ENCODE data around the gene SKP1. TPM values are rescaled to one million over a fixed set of nuclear protein-coding genes. Genes with fewer than 3 reads are reported as not detected.

The SKP1 gene
- total and polyA plus RNA-seq, 9 donors, result 208 to 459 (median 376) TPM

DNA sequence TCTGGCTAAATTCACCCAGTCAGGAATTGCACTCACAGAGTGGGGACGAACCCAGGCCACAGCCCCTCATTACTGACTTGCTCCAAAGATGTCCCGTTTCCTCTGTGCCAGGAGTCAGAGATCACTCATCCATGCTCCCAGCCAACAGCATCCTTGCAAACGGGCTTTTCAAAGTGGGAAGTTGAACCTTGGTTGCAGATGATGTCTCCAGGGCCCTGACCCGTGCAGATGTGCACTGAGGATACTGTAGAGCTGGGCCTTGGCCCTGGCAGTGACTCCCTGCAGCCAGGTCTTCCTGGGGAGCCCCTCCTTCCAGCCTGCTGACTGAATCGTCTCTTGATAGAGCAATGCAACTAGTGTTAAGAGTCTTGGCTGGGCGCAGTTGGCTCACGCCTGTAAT lies 40.0 kb downstream of the SKP1 start:
- Histone ChIP-seq H3K27me3 (ENCODE audit: control insufficient read depth, insufficient read depth, low read length) (no peaks in the 10 kb centered on the region), H3K4me1 (ENCODE audit: control insufficient read depth, insufficient read depth, low read length) (peaks cover 7% of the 10 kb centered on the region), H3K9me3 (replicated peaks; ENCODE audit: control insufficient read depth, low read depth, low read length) (no peaks in the 10 kb centered on the region), H3K36me3 (ENCODE audit: control insufficient read depth, insufficient read depth, low read length) (peaks cover 59% of the 10 kb centered on the region), H3K27ac (ENCODE audit: low read length) (no peak overlapping the region), H3K4me3 (ENCODE audit: low read length) (no peak overlapping the region)
- 57% methylated on average over 7 of the region's 7 CpGs for WGBS (ENCODE audit: insufficient coverage)
- DNase-seq, result no peak

DNA sequence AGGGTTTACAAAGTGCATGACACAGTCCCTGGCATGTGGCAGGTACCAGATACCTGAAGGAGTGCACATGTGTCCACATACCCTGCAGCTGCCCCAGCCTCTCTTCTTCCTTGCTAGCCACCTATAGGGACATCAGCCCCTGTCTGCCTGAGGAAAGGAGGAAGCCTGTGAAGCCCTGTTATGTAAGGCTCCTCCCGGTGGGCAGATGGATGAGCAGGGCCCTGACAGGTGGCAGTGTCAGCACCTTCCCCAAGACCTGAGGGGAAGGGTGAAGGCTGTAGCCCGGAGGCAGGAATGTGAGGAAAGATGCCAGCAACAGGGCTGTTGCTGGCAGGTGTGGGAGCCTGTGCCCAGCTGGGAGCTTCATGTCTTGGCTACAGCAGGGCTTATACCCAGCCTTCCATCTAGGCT lies 40.5 kb downstream of the SKP1 start:
- H3K27me3 ChIP-seq (ENCODE audit: control insufficient read depth, insufficient read depth, low read length), result no peaks in the 10 kb centered on the region
- no peak overlapping the region for H3K4me3 ChIP-seq (ENCODE audit: low read length)
- H3K4me1 ChIP-seq (ENCODE audit: control insufficient read depth, insufficient read depth, low read length), result peaks cover 7% of the 10 kb centered on the region
- DNase-seq, result no peak
- 61% methylated on average over 2 of the region's 2 CpGs for WGBS (ENCODE audit: insufficient coverage)
- no peak overlapping the region for H3K27ac ChIP-seq (ENCODE audit: low read length)
- no peaks in the 10 kb centered on the region for H3K9me3 ChIP-seq (replicated peaks; ENCODE audit: control insufficient read depth, low read depth, low read length)
- H3K36me3 ChIP-seq (ENCODE audit: control insufficient read depth, insufficient read depth, low read length), result peaks cover 63% of the 10 kb centered on the region

DNA sequence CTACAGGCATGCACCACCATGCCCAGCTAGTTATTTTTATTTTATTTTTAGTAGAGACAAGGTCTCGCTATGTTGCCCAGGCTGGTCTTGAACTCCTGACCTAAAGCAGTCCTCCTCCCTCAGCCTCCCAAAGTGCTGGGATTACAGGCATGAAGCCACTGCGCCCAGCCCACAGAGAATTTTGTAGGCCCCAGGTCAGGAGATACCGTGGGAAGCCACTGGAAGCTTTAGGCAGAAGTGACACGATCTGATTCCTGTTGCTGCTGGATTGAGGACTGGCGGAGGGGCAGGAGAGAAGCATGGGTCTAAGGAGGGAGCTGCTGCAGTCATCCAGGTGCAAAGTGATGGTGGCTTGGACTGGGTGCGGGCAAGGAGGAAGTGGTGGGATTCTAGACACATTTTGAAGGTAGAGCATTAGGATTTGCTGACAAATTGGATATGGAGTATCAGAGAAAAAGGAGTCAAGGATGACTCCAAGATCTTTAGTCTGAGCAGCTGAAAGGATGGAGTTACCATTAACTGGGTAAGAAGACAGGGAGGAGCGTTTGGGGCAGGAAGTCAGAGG lies 41.6 kb downstream of the SKP1 start:
- DNase-seq, result no peak
- 93% methylated on average over 5 of the region's 7 CpGs for WGBS (ENCODE audit: insufficient coverage)
- no peaks in the 10 kb centered on the region for H3K4me1 ChIP-seq (ENCODE audit: control insufficient read depth, insufficient read depth, low read length)
- no peak overlapping the region for H3K4me3 ChIP-seq (ENCODE audit: low read length)
- H3K27me3 ChIP-seq (ENCODE audit: control insufficient read depth, insufficient read depth, low read length), result no peaks in the 10 kb centered on the region
- H3K9me3 ChIP-seq (replicated peaks; ENCODE audit: control insufficient read depth, low read depth, low read length), result no peaks in the 10 kb centered on the region
- H3K36me3 ChIP-seq (ENCODE audit: control insufficient read depth, insufficient read depth, low read length), result peaks cover 61% of the 10 kb centered on the region
- no peak overlapping the region for H3K27ac ChIP-seq (ENCODE audit: low read length)

DNA sequence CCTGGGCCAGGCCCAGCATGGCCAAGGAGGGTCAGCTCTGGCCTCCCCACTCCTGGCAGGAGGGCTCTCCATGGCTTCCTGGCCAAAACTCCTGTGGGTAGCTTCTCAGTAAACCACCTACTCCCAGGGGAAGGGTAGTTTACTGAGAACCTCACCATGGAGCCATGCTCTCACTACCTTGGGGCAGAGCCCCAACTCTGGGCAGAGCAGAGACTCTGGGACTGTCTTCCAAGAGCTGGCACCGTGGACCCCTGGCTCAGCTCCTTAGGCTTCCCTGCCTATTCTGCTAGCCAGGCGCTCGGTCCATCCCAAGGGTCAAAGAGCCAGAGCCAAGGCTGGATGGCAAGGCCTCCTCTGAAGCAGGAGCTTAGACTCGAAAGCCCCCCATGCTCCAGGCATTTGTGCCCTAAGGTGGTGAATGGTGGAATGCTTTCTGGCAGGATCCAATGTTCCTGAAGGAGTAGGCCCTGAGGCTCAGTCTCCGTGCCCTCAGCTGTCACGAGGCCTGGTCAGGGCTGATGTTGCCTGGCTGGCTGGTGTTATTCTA lies 42.7 kb downstream of the SKP1 start:
- no peaks in the 10 kb centered on the region for H3K27me3 ChIP-seq (ENCODE audit: control insufficient read depth, insufficient read depth, low read length)
- H3K36me3 ChIP-seq (ENCODE audit: control insufficient read depth, insufficient read depth, low read length), result peaks cover 57% of the 10 kb centered on the region
- H3K9me3 ChIP-seq (replicated peaks; ENCODE audit: control insufficient read depth, low read depth, low read length), result no peaks in the 10 kb centered on the region
- H3K4me3 ChIP-seq (ENCODE audit: low read length), result no peak overlapping the region
- DNase-seq, result no peak
- no peak overlapping the region for H3K27ac ChIP-seq (ENCODE audit: low read length)
- no peaks in the 10 kb centered on the region for H3K4me1 ChIP-seq (ENCODE audit: control insufficient read depth, insufficient read depth, low read length)
- 89% methylated on average over 4 of the region's 6 CpGs for WGBS (ENCODE audit: insufficient coverage)

DNA sequence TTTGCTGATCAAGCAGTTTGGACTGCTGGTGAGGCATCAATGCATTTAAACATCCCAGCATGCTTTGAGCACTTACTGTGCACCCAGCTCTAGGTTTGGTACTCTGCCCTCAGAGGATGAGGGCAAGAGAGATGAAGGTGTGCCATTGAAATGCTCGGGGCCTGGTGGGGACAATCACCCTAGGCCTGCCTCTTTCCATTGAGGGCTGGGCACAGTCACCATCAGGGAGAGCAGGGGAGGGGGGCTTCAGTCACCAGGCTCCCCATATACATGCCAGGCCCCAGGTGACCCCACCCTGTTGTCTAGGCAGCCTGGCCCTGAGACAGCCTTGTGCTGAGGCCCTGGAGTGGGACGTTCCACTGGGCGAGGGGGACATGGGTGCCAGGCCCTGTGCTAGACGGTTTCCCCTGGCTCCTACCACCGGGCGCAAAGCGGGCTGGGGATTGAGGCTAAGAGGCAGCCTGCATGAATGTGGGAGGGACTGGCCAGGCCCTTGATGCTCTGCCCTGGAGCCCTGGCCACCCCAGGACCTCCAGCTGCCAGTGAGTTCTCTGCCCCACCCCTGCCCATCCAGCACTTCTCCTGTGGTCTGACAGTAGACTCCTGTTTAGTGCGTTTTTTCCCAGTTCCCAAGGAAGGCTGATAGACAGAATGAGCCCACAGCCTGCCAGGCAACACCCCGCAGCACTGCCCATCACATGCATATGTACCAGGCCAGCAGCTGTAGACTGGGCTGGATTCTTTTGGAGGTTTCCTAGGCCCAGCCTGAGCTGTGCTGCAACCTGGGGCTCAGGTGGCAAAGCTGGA lies 43.4 kb downstream of the SKP1 start:
- H3K27ac ChIP-seq (ENCODE audit: low read length), result no peak overlapping the region
- no peaks in the 10 kb centered on the region for H3K27me3 ChIP-seq (ENCODE audit: control insufficient read depth, insufficient read depth, low read length)
- DNase-seq, result no peak
- no peaks in the 10 kb centered on the region for H3K4me1 ChIP-seq (ENCODE audit: control insufficient read depth, insufficient read depth, low read length)
- no peaks in the 10 kb centered on the region for H3K9me3 ChIP-seq (replicated peaks; ENCODE audit: control insufficient read depth, low read depth, low read length)
- 85% methylated on average over 8 of the region's 9 CpGs for WGBS (ENCODE audit: insufficient coverage)
- H3K4me3 ChIP-seq (ENCODE audit: low read length), result no peak overlapping the region
- H3K36me3 ChIP-seq (ENCODE audit: control insufficient read depth, insufficient read depth, low read length), result peaks cover 62% of the 10 kb centered on the region

DNA sequence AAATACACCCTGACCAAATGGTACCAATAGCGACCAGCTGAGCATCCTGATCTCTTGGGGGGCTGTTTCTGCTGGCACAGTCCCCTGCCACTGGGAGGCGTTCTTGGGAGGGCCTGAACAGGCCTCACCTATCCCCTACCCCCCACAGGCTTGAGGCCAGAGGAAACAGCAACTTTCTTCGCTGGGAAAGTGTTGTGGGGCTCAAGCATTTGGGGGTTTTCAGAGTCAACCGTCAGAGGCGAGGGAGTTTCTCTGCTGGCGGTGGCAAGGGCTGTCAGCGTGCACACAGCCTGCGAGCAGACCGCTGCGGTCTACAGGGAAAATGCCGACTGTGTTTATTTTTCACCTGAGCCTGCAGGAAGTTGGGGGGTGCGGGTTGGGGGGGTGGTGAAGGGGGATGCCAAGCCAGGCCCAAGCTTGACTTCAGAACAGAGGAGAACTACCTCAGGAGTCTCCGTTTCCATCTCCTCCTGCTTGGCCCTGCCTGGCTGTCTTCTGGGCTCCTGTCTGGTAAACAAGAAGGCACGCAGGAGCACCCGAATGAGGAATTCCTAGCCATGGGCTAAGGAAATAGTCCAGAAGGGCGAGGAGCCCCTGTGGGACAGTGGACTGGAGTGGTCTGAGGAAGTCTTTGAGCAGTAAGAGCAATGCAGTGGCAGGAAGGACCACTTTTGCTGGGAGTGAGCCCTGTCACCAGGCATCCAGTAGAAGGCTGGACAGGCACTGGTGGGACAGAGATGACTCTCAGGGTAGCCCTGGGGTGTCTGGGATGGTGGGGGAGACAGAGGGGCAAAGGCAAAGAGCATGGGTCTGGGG lies 44.2 kb downstream of the SKP1 start:
- WGBS (ENCODE audit: insufficient coverage), result 63% methylated on average over 13 of the region's 16 CpGs
- H3K36me3 ChIP-seq (ENCODE audit: control insufficient read depth, insufficient read depth, low read length), result peaks cover 58% of the 10 kb centered on the region
- H3K27me3 ChIP-seq (ENCODE audit: control insufficient read depth, insufficient read depth, low read length), result no peaks in the 10 kb centered on the region
- no peak overlapping the region for H3K4me3 ChIP-seq (ENCODE audit: low read length)
- no peaks in the 10 kb centered on the region for H3K9me3 ChIP-seq (replicated peaks; ENCODE audit: control insufficient read depth, low read depth, low read length)
- H3K4me1 ChIP-seq (ENCODE audit: control insufficient read depth, insufficient read depth, low read length), result no peaks in the 10 kb centered on the region
- H3K27ac ChIP-seq (ENCODE audit: low read length), result no peak overlapping the region
- DNase-seq, result no peak

DNA sequence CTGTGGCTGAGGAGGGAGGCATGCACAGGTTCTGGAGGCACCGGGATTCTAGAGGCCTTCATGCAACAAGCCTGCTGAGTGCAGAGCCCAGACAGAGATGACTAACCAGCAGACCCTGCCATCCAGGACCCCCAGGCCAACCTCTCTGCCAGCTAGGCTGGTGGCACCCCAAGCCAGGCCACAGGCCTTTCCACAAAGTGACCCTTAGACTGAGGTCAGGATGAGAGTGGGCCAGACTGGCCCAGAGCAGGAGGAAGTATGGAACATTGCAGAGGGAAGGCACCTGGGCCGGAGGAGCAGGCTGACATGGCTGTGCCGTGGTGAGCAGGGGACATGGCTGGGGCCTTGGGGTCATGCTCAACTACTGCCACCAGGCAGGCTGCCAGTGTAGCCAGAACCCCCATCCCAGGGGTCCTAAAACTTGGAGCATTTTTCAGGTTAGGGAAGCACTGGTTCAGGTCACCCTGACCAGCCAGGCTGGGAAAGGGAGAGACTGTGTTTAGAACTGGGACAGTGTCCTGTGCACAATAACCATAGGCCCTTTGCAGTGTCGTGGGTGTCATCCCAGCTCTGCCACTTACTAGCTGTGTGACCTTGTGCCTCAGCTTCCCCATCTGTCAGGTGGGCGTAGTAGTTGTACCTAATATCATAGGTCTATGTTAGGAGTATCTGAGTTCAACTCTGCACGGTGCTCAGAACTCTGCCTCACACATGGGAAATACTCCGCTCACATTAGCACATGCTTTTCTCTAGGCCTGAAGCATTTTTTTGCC lies 45.0 kb downstream of the SKP1 start:
- Histone ChIP-seq H3K27me3 (ENCODE audit: control insufficient read depth, insufficient read depth, low read length) (no peaks in the 10 kb centered on the region), H3K36me3 (ENCODE audit: control insufficient read depth, insufficient read depth, low read length) (peaks cover 55% of the 10 kb centered on the region), H3K27ac (ENCODE audit: low read length) (no peak overlapping the region), H3K9me3 (replicated peaks; ENCODE audit: control insufficient read depth, low read depth, low read length) (no peaks in the 10 kb centered on the region), H3K4me3 (ENCODE audit: low read length) (no peak overlapping the region), H3K4me1 (ENCODE audit: control insufficient read depth, insufficient read depth, low read length) (no peaks in the 10 kb centered on the region)
- 86% methylated on average over 5 of the region's 7 CpGs for WGBS (ENCODE audit: insufficient coverage)
- DNase-seq, result no peak

DNA sequence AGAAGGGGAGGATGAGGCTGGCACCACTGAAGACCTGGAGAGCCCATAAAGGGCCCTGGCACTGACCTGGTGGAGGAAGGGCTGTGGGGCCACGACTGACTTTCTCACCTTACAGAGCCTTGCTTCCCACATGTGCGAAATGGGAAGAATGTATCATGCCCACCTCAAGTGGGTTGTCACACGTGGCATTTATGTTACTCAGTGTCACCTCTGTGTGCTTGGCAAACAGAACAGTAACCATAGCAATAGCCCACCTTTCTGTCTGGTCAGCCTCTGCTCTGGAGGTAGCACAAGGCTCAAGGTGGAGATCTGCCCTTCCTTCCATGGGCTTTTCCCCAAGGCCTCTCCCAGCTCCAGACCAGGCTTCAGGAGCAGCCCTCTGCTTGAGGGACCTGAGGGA lies 45.6 kb downstream of the SKP1 start:
- H3K27ac ChIP-seq (ENCODE audit: low read length), result no peak overlapping the region
- DNase-seq, result no peak

DNA sequence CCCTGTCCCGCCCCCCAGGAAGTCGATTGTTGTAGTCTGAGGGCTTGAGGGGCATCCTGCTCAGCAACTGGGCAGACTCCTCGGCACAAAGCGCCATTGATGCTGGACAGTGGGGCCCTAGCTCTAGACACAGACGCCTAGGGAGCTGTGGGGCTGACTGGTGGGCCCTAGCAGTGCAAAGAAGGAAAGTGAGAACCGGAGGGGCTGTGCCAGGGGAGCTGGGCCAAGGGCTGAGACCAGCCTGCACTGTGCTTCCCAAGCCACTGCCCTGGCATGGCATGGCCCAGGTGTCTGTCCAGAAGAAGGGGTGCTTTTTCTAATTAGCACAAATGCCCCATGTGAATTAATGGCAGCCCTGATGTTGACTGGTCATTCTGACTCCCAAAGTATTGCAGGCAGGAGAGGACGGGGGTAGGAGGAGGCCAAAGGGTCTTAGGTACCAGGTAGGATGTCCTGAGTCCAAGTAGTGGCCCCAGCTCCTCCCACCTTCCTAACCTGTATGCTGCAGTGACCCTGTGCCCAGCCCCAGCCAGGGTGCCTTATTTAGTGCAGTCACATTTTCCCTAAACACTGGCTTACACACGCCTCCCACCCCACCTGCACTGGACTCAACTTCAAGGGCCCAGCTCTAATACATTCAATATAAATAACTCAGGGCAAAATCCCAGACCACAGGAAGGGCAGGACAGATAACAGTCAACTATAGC lies 46.4 kb downstream of the SKP1 start:
- no peak for DNase-seq
- Histone ChIP-seq H3K27ac (ENCODE audit: low read length) (no peak overlapping the region), H3K4me1 (ENCODE audit: control insufficient read depth, insufficient read depth, low read length) (peaks cover 10% of the 10 kb centered on the region), H3K9me3 (replicated peaks; ENCODE audit: control insufficient read depth, low read depth, low read length) (no peaks in the 10 kb centered on the region), H3K36me3 (ENCODE audit: control insufficient read depth, insufficient read depth, low read length) (peaks cover 45% of the 10 kb centered on the region), H3K4me3 (ENCODE audit: low read length) (no peak overlapping the region), H3K27me3 (ENCODE audit: control insufficient read depth, insufficient read depth, low read length) (no peaks in the 10 kb centered on the region)
- WGBS (ENCODE audit: insufficient coverage), result 86% methylated on average over 6 of the region's 8 CpGs

More for the DNA sequence above, 45.6 kb downstream of the SKP1 start:
- 85% methylated on average over 2 of the region's 3 CpGs for WGBS (ENCODE audit: insufficient coverage)
- Histone ChIP-seq H3K27me3 (ENCODE audit: control insufficient read depth, insufficient read depth, low read length) (no peaks in the 10 kb centered on the region), H3K4me1 (ENCODE audit: control insufficient read depth, insufficient read depth, low read length) (peaks cover 3% of the 10 kb centered on the region), H3K4me3 (ENCODE audit: low read length) (no peak overlapping the region), H3K9me3 (replicated peaks; ENCODE audit: control insufficient read depth, low read depth, low read length) (no peaks in the 10 kb centered on the region), H3K36me3 (ENCODE audit: control insufficient read depth, insufficient read depth, low read length) (peaks cover 49% of the 10 kb centered on the region)
